ENCODE results near the gene JAZF1. TPM values are rescaled to one million over a fixed set of nuclear protein-coding genes. Genes with fewer than 3 reads are reported as not detected.

Gene JAZF1
- total and polyA plus RNA-seq, 9 of the 15 experiments (the other 6 are each of a cell fraction or from before 2014, with no cell fraction given) = 0.04 to 0.64 (median 0.11) TPM; not detected in 3

- TF ChIP-seq NR2C2 (CRISPR knock-in tag; IDR thresholded peaks at IDR 0.05) (no peak), NR2C2 (tag; IDR thresholded peaks at IDR 0.05) (no peak), POLR2AphosphoS5 (IDR thresholded peaks at IDR 0.05; ENCODE audit: control insufficient read depth, insufficient read depth, low read depth, low read length) (no peak), TCFL5 (CRISPR knock-in tag; conservative IDR thresholded peaks at IDR 0.05) (no peak)
Observed at GRCh38 chr7:28123752-28124151, 56.8 kb downstream of the JAZF1 start (continued).

GRCh38 chr7:28121496-28121895, 59.1 kb downstream of the JAZF1 start:
- intact Hi-C loops (cut with micrococcal nuclease) = no loop called here
- FAIRE-seq = no peak
- ATAC-seq = no peak
- no peak for TF ChIP-seq MYC (IDR thresholded peaks at IDR 0.05; ENCODE audit: low read depth, low read length)
- TF ChIP-seq MYC (CRISPR knock-in tag; IDR thresholded peaks at IDR 0.05; ENCODE audit: borderline replicate concordance, low read depth) = no peak
- TF ChIP-seq MXI1 (IDR thresholded peaks at IDR 0.05; ENCODE audit: low read depth, low read length) = no peak
- no peak for TF ChIP-seq ZNF75A (CRISPR knock-in tag; IDR thresholded peaks at IDR 0.05)
- TF ChIP-seq POLR3G (IDR thresholded peaks at IDR 0.05; ENCODE audit: extremely low read depth, insufficient read length, insufficient replicate concordance) = no peak
- TF ChIP-seq HMGN3 (IDR thresholded peaks at IDR 0.05; ENCODE audit: borderline replicate concordance, extremely low read depth, insufficient read length, low read depth, low read length) = no peak
- TF ChIP-seq RREB1 (CRISPR knock-in tag; IDR thresholded peaks at IDR 0.05) = no peak
- TF ChIP-seq PKNOX1 (IDR thresholded peaks at IDR 0.05) = no peak
- no peak for TF ChIP-seq MAFF (IDR thresholded peaks at IDR 0.05; ENCODE audit: low read length)
- no peak for TF ChIP-seq SMAD1 (IDR thresholded peaks at IDR 0.05; ENCODE audit: low read depth, low read length, partially characterized antibody)
- TF ChIP-seq CBFA2T3 (IDR thresholded peaks at IDR 0.05) = no peak
- no peak for TF ChIP-seq ZFP1 (CRISPR knock-in tag; IDR thresholded peaks at IDR 0.05)
- no peak for TF ChIP-seq ELF2 (CRISPR knock-in tag; IDR thresholded peaks at IDR 0.05)

More at GRCh38 chr7:28121496-28121895, 59.1 kb downstream of the JAZF1 start:
- WGBS (ENCODE audit: insufficient coverage, low coverage, missing lambda C conversion rate) = 1% methylated on average over 5 of the region's 5 CpGs
- no peak overlapping the region for H3K27ac ChIP-seq (ENCODE audit: extremely low read depth, low read depth, low read length)
- H3K36me3 ChIP-seq (ENCODE audit: control insufficient read depth, insufficient read depth, low read length) = no peaks in the 10 kb centered on the region
- H3K27me3 ChIP-seq (ENCODE audit: control insufficient read depth in 2 of 2, insufficient read depth in 2 of 2, low read length in 2 of 2) = peaks cover 0 to 19% of the 10 kb centered on the region in 2 experiments; a peak in 2 of 5 replicates
- POLR2A ChIA-PET = interaction anchor here (1.0 kb wide), 1 partner anchor 18 kb away, joined by 3 read pairs; no protein-coding TSS in a partner anchor
- in situ Hi-C loops (cut with MboI) = no loop called here
- H4K20me1 ChIP-seq (replicated peaks; ENCODE audit: control insufficient read depth, insufficient read depth, low read length) = no peaks in the 10 kb centered on the region
- no TSS peak for BruUV-seq (replicated peaks)
- H3K9me1 ChIP-seq (ENCODE audit: control insufficient read depth, insufficient read depth, low read length) = no peaks in the 10 kb centered on the region
- no peak overlapping the region for H3K4me2 ChIP-seq (ENCODE audit: insufficient read depth, low read length)
- H3K9ac ChIP-seq (ENCODE audit: insufficient read depth in 1 of 2, low read depth in 2 of 2, low read length in 2 of 2) = no peak overlapping the region
- H3K79me2 ChIP-seq (ENCODE audit: control insufficient read depth, insufficient read depth, low read length) = no peaks in the 10 kb centered on the region
- no peak for DNase-seq (ENCODE audit: extremely low read depth in 1 of 4, low spot score in 3 of 4)
- no peaks in the 10 kb centered on the region for H3K9me3 ChIP-seq (replicated peaks; ENCODE audit: control insufficient read depth, insufficient read depth, low read depth, low read length)
- H3K4me1 ChIP-seq (replicated peaks in 1 of 2; ENCODE audit: control insufficient read depth in 2 of 2, insufficient read depth in 2 of 2, low read length in 2 of 2) = peaks cover 0 to 4% of the 10 kb centered on the region in 2 experiments; a peak in 1 of 5 replicates
- CTCF ChIA-PET (ENCODE audit: low intra/inter-chr PET ratio) = no interaction called here
- H3K4me3 ChIP-seq = no peak overlapping the region
- no peak overlapping the region for H2AFZ ChIP-seq (ENCODE audit: low read depth, low read length)

Measured in K562 (cell line).